ENCODE measurements around the gene TNFRSF8.

The TNFRSF8 gene

DNA sequence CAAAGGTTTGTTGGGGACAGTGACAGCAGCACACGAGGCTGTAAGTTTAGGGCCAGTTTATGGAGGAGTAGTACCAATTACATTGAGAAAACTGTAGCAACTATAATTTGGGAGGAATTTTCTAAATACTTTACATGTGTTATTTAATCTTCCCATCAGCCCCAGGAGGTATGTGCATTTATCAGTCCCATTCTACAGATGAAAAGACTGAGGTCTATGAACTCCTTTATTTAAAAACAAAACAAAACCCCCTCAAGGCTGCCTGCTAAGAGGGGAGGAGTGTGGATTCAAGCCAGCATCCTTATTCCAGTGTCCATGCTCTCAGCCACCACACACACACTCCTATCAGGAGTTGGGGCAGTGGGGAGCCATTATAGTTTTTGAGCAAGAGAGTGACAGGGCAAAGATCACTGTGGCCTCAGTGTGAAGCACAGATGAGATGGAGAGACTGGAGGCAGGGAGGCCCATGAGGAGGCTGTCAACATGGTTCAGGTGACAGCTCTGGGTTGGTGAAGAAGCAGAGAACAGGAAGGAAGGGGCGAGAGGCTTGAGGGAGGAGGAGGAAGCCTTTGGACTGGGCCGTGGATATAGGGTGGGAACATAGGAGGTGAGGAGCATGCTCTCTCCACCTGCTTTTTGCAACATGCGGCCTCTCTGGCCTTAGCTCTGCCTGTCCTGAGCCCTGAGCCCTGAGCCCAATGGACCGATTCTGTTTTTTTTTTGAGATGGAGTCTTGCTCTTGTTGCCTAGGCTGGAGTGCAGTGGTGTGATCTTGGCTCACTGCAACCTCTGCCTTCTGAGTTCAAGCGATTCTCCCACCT lies 113.4 kb downstream of the TNFRSF8 start:
- DNase-seq: no peak

GRCh38 chr1:12177156-12177998 lies 114.3 kb downstream of the TNFRSF8 start:
- DNase-seq: no peak

DNA sequence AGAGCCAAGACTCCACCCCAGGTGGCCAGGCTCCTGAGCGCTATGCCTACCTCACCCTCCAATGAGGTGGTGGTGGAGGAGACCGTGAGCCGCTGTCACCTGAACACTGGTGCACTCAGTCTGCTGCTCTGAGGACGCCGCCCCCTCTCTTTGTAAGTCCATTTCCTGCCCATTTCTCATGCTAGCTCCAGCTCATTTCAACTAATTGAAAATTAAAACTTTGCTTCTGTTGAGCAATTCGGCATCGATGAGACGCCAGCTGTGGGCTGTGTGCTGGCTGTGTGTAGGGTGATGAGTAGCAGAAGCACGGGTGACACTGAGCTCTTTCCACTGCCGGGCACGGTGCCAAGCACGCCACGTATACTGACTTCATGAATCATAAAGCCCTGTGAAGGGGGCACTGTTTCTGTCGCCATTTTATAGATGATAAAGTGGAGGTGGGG lies 114.9 kb downstream of the TNFRSF8 start:
- DNase-seq: peak; percentile 86

DNA sequence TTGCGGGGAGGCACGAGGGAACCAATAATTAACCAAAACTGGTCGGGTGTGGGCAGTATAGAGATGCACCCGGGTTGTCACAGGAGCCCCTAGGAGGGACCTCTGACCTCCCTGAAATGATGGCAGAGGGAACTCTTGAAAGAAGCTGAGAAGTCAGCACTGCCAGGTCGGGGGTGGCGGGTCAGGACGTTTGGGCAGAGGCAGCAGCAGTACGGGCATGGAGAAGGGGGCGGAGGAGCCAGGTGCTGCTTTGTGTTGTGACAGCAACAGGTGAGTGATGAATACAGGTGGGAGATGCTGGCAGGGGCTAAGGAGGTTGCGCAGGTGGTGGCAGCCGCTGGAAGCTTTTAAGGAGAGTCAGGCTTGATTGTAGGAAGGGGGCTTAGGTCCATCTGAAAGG lies 115.4 kb downstream of the TNFRSF8 start:
- no peak for DNase-seq

GRCh38 chr1:12179111-12179519 lies 116.0 kb downstream of the TNFRSF8 start:
- peak; percentile 76 for DNase-seq

DNA sequence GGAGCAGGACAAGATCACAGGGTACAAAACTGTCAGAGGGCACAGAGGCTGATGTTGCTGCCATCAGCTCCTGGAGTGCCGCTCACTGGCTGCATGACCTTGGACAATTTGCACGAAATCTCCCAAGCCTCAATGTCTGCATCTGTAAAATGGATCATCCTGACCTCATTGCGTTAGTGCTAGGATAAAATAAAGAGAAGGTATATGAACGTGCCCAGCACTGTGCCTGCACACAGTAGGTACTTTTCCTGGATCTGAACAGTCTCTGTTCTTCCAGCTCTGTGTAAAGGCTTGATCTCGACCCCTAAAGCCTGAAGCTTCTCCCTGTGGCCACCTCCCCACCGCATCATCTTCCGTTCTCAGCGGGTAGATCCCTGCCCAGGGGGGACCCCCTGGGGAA lies 116.6 kb downstream of the TNFRSF8 start:
- no peak for DNase-seq

DNA sequence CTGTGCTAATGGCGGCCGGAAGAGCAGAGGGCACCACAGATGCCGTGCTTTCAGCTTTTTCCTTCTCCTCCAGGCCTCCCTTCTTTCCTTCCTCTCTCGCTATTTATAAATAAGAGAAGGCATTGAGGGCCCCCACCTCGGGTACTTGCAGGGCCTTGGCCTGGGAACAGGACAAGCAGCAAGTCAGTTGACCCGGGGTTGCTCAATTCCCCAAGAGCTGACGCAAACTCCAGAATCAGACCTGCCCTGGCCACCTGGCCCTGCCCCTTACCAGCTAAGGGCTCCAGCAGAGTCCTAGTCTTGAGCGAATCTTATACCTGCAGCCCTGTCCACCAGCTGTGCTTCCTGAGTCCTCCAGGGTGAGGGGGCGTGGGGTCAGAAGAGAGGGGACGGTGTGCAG lies 117.2 kb downstream of the TNFRSF8 start:
- no peak for DNase-seq

- no peak for DNase-seq
Measured at GRCh38 chr1:12180903-12181302, 117.8 kb downstream of the TNFRSF8 start.

DNA sequence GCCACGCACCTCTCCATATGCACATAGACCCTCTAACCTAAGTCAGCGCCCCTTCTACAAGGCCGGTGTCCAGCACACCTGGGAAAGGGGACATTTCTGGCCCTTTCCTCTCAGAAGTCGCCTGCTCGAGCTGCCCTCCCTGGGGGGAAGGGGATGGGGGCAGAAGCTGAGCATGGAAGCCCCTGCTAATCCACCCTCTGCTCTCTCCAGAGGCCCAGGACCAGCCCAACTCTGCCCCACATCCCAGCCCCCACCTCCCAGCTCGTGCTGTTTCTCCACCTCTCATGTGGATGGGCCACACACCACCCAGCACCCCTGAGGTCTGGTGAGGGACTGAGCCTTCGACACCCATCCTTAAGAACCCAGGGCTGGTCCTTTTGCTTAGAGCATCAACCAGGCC lies 118.5 kb downstream of the TNFRSF8 start:
- no peak for DNase-seq

- no peak for DNase-seq
Measured at GRCh38 chr1:12182410-12182984, 119.4 kb downstream of the TNFRSF8 start.

DNA sequence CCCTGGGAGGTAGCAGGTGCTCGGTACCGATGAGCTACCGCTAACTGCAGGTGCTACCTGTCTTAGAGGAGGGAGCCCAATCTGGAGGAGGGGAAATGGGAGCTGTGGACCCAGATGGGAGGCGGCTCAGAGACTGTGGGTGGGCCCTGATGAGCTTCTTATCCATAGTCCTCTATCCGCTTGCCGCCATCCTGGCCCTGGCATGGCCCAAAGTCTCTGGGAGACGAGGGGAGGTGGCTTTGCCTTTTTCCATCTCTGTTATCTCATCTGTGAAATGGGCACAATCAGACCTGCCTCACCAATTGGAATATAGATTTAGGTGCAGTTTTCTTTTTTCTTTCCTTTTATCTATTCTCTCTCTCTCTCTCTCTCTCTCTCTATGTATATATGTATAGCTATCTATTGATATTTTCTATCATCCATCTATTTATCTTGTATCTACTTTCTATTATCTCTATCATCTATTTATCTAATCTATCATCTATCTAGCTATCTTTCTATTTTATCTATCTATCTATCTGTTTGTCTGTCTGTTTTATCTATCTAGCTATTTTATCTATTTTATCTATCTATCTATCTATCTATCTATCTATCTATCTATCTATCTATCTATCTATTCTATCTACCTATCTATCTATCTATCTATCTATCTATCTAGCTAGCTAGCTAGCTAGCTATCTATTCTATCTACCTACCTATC lies 120.1 kb downstream of the TNFRSF8 start:
- no peak for DNase-seq

- peak; percentile 82 for DNase-seq
Measured at GRCh38 chr1:12184008-12184681, 121.0 kb downstream of the TNFRSF8 start.

GRCh38 chr1:12185036-12185917 lies 122.2 kb downstream of the TNFRSF8 start:
- no peak for DNase-seq

DNA sequence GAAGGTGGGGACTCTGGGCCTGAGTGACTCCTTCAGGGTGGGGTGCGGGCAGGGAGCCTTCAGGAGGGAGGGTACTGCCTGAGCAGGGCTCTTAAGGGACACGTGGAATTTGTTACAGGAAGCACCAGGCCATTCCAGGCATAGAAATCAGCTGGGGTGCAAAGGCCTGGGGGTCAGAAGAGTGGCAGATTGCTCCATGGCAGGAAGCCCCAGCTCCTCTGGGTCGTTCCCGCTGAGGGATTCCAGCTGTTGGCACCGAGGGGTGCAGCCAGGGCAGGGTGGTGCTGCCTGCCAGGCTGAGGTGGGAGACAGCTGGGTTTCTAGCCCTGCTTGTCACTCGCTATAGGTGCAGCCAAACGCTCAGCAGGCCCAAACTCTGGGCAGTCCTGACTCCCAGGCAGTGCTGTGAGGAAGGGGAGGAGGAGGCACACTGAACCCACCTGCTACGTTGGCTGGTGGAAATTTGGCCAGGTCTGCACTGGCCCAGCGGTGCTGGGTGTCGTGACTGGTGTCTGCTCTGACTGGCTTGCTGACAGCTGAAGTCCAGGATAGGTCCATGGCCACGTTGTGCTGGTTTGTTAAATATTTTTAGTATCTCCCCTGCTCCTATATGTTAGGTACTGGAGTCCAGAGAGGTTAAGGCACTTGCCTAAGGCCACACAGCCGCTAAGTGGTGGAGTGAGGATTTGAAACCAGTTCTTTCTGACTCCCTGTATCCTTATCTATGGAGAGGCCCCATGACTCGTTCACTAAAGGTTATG lies 123.0 kb downstream of the TNFRSF8 start:
- no peak for DNase-seq

DNA sequence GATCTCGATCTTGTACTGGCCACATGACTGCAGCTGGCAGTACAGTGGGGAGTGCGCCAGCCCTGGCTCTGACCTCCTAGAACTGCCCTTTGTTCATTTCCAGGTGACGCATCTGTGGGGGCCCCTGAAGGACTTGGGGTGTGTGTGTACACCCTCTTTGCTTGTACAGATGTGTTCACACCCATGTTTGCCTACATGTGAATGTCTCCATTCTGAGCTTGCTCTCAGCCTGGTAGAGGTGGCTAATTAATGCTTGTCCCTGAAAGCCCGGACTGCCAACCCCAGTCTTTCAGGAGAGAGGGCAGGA lies 123.5 kb downstream of the TNFRSF8 start:
- no peak for DNase-seq

- DNase-seq: no peak
Measured at GRCh38 chr1:12188115-12188514, 125.0 kb downstream of the TNFRSF8 start.

DNA sequence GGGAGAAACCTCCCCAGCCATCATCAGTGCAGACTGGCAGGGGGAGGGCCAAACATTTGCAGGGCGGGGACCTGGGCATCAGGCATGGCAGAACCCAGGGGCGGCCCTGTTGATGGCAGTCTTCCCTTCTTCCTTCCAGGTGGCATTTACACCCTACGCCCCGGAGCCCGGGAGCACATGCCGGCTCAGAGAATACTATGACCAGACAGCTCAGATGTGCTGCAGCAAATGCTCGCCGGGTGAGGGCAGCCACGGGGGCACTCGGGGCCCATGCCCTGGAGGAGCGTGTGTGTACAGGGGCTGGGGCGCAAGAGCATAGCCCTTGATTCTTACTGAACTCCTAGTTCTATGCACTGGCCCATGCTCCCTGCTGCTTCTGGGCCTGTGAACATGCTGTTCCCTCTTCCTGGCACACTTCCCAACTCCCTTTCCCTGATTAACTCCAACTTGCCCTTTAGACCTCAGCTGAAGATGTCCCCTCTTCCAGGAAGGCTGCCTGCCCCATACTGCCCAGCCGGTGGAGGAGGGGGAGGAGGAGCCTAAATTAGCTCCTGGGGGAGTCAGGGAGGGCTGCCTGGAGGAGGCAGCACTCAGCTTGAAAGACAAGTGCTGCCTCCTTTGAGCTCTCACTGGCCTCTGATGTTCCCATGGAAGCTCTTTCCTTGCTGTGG lies 125.7 kb downstream of the TNFRSF8 start:
- DNase-seq: no peak

GRCh38 chr1:12189328-12189682 lies 126.2 kb downstream of the TNFRSF8 start:
- no peak for DNase-seq

GRCh38 chr1:12191242-12192032 lies 128.3 kb downstream of the TNFRSF8 start:
- DNase-seq: no peak

Data from fibroblast of skin of scalp (primary cell).